ENCODE measurements around the gene PELI2.

DNA sequence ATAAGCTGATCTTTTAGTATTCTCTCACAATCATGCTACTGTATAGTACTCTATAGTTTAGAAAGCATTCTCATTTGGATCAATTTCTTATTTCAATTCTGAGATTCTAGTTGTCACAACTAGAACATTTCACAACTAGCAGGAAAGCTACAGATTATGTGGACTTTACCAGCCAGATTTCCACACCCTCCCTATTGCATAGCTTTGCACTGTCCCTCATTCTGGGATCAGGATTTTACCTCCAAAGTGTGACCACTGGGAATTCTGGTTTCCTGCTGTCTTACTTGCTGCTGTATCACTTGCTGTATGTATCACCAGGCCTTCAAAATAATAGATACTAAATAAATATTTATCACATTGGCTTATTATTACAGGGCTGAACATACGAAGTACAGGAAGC lies 10.2 kb upstream of the PELI2 start:
- TF ChIP-seq, protein P1, sequence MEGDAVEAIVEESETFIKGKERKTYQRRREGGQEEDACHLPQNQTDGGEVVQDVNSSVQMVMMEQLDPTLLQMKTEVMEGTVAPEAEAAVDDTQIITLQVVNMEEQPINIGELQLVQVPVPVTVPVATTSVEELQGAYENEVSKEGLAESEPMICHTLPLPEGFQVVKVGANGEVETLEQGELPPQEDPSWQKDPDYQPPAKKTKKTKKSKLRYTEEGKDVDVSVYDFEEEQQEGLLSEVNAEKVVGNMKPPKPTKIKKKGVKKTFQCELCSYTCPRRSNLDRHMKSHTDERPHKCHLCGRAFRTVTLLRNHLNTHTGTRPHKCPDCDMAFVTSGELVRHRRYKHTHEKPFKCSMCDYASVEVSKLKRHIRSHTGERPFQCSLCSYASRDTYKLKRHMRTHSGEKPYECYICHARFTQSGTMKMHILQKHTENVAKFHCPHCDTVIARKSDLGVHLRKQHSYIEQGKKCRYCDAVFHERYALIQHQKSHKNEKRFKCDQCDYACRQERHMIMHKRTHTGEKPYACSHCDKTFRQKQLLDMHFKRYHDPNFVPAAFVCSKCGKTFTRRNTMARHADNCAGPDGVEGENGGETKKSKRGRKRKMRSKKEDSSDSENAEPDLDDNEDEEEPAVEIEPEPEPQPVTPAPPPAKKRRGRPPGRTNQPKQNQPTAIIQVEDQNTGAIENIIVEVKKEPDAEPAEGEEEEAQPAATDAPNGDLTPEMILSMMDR (IDR thresholded peaks at IDR 0.05): no peak
- TF ChIP-seq ZFX (IDR thresholded peaks at IDR 0.05; ENCODE audit: borderline replicate concordance): no peak

Data from 22Rv1 (cell line).